ENCODE measurements around the gene CD79B. TPM values are rescaled to one million over a fixed set of nuclear protein-coding genes. Genes with fewer than 3 reads are reported as not detected.

The CD79B gene
- 10 to 100 TPM; 17.0 to 19.6 TPM for total RNA-seq

GRCh38 chr17:63931981-63932561 is at the start of gene CD79B:
Gene CD79B, minus strand, starts transcription at chr17:63932331. Its CDS starts 70 bp downstream, at chr17:63932261.
- no peaks in the 10 kb centered on the region for H3K9me3 Mint-ChIP-seq
- peaks cover 3% of the 10 kb centered on the region for H3K36me3 Mint-ChIP-seq
- H3K4me3 Mint-ChIP-seq, result peak within 1 kb of the TSS; percentile 94
- H3K27me3 Mint-ChIP-seq, result peaks cover 6% of the 10 kb centered on the region
- peak; percentile 69 for ATAC-seq (ENCODE audit: low read depth)
- H3K27ac Mint-ChIP-seq, result peak within 1 kb of the TSS; percentile 94
- peak; percentile 62 for DNase-seq
- POLR2A ChIA-PET, result interaction anchor here (0.9 to 2.7 kb wide), 6 partner anchors 14 to 214 kb away, joined by 3 to 17 read pairs (median 6); partner anchors contain the start of gene ICAM2
- peaks cover 16% of the 10 kb centered on the region for H3K4me1 Mint-ChIP-seq

DNA sequence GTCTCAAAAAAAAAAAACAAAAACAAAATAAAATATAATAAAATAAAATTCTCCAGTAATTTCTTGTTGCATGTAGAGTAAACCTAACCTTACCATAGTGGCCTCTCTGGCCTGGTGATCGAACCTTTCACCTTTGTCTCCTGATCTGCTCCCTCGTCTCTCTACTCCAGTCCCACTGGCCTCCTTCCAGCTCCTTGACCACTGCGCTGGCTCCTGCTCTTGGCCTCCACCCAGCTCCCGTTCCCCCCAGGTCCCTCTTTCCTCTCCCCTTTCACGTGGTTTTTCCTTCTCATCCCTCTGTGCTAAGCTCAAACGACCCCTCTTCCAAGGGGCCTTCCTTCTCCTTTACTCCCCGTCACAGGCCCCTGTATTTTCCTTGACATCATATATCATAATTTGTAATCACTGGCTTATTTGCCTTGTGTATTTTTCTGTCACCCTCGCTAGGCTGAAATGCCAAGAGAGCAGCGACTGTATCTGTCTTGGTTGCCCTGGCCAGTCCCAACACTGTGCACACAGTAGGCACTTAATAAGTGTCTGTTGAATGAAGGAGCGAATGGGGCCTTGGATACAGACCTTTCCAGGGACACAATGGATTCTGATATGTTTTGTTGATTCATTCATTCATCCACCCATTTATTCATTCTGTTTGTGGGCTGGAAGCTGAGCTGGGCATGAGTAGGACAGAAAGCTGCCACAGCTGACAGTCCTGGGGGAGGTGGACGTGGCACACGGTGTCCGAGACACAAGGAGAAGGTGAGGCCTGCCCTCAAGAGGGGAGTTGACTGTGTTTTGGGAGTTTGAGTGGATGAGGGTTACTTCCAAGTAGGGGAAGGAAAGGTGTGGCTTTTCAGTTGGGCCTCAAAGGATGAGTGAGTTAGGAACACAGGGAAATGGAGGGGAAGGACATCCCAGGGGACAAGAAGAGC is 46.4 kb upstream of the CD79B start:
- POLR2A ChIA-PET, result no interaction called here
- peaks cover 3% of the 10 kb centered on the region for H3K36me3 Mint-ChIP-seq
- no peak for DNase-seq
- H3K4me1 Mint-ChIP-seq, result peaks cover 10% of the 10 kb centered on the region
- no peak overlapping the region for H3K27ac Mint-ChIP-seq
- ATAC-seq (ENCODE audit: low read depth), result no peak
- no peak overlapping the region for H3K4me3 Mint-ChIP-seq
- H3K9me3 Mint-ChIP-seq, result peaks cover 6% of the 10 kb centered on the region
- H3K27me3 Mint-ChIP-seq, result peaks cover 9% of the 10 kb centered on the region

GRCh38 chr17:63976702-63977101 is 44.6 kb upstream of the CD79B start:
- ATAC-seq (ENCODE audit: low read depth) (no peak), DNase-seq (no peak)
- POLR2A ChIA-PET, result interaction anchor here (1.6 kb wide), 1 partner anchor 9 kb away, joined by 5 read pairs; no protein-coding TSS in a partner anchor
- Mint-ChIP-seq H3K4me3 (no peak overlapping the region), H3K27ac (no peak overlapping the region), H3K9me3 (no peaks in the 10 kb centered on the region), H3K36me3 (no peaks in the 10 kb centered on the region), H3K4me1 (peaks cover 10% of the 10 kb centered on the region), H3K27me3 (peaks cover 11% of the 10 kb centered on the region)

DNA sequence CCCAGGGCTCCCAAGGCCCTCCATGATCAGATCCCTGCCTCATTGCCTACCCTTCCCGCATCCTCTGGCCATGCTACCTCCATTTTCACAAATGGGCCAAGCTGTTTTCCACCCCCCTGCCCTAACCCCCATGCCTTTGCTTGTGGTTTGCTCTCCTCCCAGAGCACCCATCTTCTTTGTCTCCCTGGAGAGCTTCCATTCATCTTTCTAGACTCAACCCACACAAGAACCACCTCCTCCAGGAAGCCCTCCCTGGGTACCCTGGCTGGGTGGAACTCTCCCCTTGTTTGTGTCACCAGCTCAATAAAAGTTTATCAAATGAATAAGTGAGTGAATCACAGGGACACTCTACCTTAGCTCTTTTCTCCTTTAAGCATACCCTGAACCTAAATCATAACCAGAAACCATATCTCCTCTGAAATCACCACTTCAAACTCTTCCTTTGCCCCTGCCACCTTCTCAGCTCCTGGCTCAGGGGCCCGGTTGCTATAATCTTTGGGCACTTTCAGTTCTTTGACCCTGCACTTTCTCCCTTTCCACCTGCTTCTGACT is 43.5 kb upstream of the CD79B start:
- peaks cover 11% of the 10 kb centered on the region for H3K27me3 Mint-ChIP-seq
- H3K9me3 Mint-ChIP-seq, result no peaks in the 10 kb centered on the region
- H3K36me3 Mint-ChIP-seq, result no peaks in the 10 kb centered on the region
- DNase-seq, result no peak
- H3K4me1 Mint-ChIP-seq, result peaks cover 10% of the 10 kb centered on the region
- ATAC-seq (ENCODE audit: low read depth), result no peak
- no peak overlapping the region for H3K27ac Mint-ChIP-seq
- no peak overlapping the region for H3K4me3 Mint-ChIP-seq
- POLR2A ChIA-PET, result interaction anchor here (0.8 to 1.6 kb wide), 3 partner anchors 9 to 44 kb away, joined by 3 to 5 read pairs (median 3); partner anchors contain the start of gene ICAM2

DNA sequence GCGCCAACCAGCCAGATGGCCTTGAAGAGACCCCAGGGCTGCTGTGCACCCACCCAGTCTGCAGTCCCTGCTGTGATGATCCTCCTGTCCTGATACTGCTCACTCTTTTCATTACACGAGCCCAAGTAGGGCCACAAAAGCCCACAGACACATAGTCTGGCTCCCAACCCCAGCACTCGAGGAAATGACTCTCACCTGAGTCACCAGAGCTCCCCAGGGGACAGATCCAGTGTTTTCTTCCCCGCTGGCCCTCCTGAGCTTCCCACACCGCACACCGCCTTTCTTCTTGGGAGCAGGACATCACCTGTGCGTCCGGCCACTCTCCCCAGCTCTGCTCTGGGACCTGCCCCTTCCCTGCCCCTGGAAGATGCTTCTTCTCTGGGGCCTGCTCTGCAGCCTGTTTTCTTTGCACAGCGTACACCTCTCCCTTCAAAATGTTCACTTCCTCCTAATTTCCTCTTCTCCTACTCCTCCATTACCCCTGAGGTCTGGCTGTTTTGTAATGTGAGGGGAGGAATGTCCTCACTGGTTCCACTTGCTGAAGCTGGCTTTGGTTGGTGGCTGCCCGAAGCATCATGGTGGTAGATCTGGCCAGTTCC is 42.6 kb upstream of the CD79B start:
- no peak overlapping the region for H3K4me3 Mint-ChIP-seq
- POLR2A ChIA-PET, result interaction anchor here (0.6 to 1.0 kb wide), 3 partner anchors 10 to 46 kb away, joined by 3 read pairs; partner anchors contain the start of gene ICAM2
- ATAC-seq (ENCODE audit: low read depth), result peak; percentile 22

DNA sequence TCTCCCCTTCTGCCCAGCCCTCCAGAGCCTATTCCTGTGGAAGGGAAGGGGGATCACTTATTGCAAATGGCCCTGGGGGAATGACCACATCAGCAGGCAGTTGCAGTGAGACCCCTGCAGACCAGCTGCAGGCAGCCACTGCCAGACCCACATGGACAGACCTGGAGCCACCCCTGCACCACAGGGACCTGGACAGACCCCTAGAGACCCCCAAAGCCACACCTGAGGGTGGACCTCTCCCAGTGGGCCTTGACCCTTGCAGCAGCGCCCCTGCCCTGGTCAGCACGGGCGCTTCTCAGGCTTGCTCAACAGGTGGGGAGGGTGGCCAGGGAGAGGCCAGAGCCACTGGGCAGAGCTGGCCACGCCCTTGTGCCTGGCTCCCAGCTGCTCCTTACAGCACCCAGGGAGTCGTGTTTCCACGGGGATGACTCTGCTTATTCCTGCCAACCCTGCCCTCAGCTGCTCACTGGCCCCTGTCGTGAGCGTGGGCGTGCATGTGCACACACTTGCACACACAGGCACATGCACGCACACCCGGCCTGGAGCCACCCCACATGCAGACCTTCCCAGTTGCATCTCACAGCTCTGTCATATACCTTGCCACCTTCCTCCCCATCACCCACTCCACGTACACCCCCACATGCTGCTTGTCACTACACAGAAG is 41.9 kb upstream of the CD79B start:
- Mint-ChIP-seq H3K36me3 (no peaks in the 10 kb centered on the region), H3K4me1 (peaks cover 10% of the 10 kb centered on the region), H3K4me3 (no peak overlapping the region), H3K27me3 (peaks cover 18% of the 10 kb centered on the region), H3K27ac (peak overlapping the region; percentile 3), H3K9me3 (no peaks in the 10 kb centered on the region)
- POLR2A ChIA-PET, result interaction anchor here (0.6 kb wide), 1 partner anchor 46 kb away, joined by 3 read pairs; the partner anchor contains the start of gene ICAM2
- no peak for DNase-seq
- no peak for ATAC-seq (ENCODE audit: low read depth)

More for the DNA sequence above, 42.6 kb upstream of the CD79B start:
- Mint-ChIP-seq H3K4me1 (peaks cover 10% of the 10 kb centered on the region), H3K9me3 (no peaks in the 10 kb centered on the region), H3K36me3 (no peaks in the 10 kb centered on the region), H3K27me3 (peaks cover 14% of the 10 kb centered on the region), H3K27ac (peak overlapping the region; percentile 3)
- DNase-seq, result no peak

- Mint-ChIP-seq H3K36me3 (no peaks in the 10 kb centered on the region), H3K27me3 (peaks cover 21% of the 10 kb centered on the region), H3K9me3 (no peaks in the 10 kb centered on the region), H3K4me3 (no peak overlapping the region), H3K4me1 (peaks cover 10% of the 10 kb centered on the region), H3K27ac (no peak overlapping the region)
- POLR2A ChIA-PET, result no interaction called here
- DNase-seq, result no peak
- ATAC-seq (ENCODE audit: low read depth), result no peak
Measured at GRCh38 chr17:63973247-63973646, 41.1 kb upstream of the CD79B start.

DNA sequence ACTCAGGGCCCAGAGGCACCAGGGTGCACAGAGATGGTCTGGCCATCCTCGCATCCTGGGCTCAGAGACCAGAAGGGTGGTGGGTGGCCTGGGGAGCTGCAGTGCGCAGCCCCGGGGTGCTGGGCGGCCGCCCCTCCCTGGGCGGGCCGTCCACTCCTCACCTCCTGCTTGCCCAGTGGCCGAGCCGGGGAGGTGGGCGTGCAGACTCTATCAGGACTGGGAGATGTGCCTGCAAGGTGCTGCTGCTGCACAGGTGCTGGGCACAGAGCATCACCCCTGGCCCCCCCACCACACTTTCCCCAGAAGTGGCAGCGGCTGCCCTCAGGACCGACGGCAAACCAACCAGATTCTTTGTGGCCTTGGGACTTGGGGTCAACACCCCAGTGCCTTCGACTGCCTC is 40.7 kb upstream of the CD79B start, which contains the start of gene SCN4A:
Gene SCN4A (minus strand): TSS at position 123 of the 400 bp plus-strand sequence. CDS start 77 bp downstream, at position 46.
- ATAC-seq (ENCODE audit: low read depth) (no peak), DNase-seq (no peak)
- peaks cover 10% of the 10 kb centered on the region for H3K4me1 Mint-ChIP-seq
- H3K27me3 Mint-ChIP-seq, result peaks cover 21% of the 10 kb centered on the region
- H3K4me3 Mint-ChIP-seq, result no peak within 1 kb of the TSS
- H3K27ac Mint-ChIP-seq, result no peak within 1 kb of the TSS
- no peaks in the 10 kb centered on the region for H3K36me3 Mint-ChIP-seq
- POLR2A ChIA-PET, result no interaction called here
- no peaks in the 10 kb centered on the region for H3K9me3 Mint-ChIP-seq

GRCh38 chr17:63969278-63969677 is 37.1 kb upstream of the CD79B start:
- DNase-seq, result no peak
- H3K27ac Mint-ChIP-seq, result no peak overlapping the region
- H3K4me3 Mint-ChIP-seq, result no peak overlapping the region
- no peaks in the 10 kb centered on the region for H3K9me3 Mint-ChIP-seq
- no peak for ATAC-seq (ENCODE audit: low read depth)
- H3K36me3 Mint-ChIP-seq, result no peaks in the 10 kb centered on the region
- peaks cover 12% of the 10 kb centered on the region for H3K27me3 Mint-ChIP-seq
- peaks cover 7% of the 10 kb centered on the region for H3K4me1 Mint-ChIP-seq
- POLR2A ChIA-PET, result no interaction called here

- Mint-ChIP-seq H3K27ac (no peak overlapping the region), H3K36me3 (no peaks in the 10 kb centered on the region), H3K4me3 (no peak overlapping the region), H3K4me1 (peaks cover 6% of the 10 kb centered on the region), H3K9me3 (no peaks in the 10 kb centered on the region), H3K27me3 (peaks cover 14% of the 10 kb centered on the region)
- DNase-seq (no peak), ATAC-seq (ENCODE audit: low read depth) (no peak)
- POLR2A ChIA-PET, result no interaction called here
Measured at GRCh38 chr17:63967953-63968352, 35.8 kb upstream of the CD79B start.

GRCh38 chr17:63966646-63967264 is 34.6 kb upstream of the CD79B start:
- H3K27ac Mint-ChIP-seq, result peak overlapping the region; percentile 39
- no peaks in the 10 kb centered on the region for H3K9me3 Mint-ChIP-seq
- H3K27me3 Mint-ChIP-seq, result peaks cover 12% of the 10 kb centered on the region
- H3K36me3 Mint-ChIP-seq, result no peaks in the 10 kb centered on the region
- H3K4me1 Mint-ChIP-seq, result peaks cover 7% of the 10 kb centered on the region
- DNase-seq, result no peak
- peak overlapping the region; percentile 47 for H3K4me3 Mint-ChIP-seq
- POLR2A ChIA-PET, result interaction anchor here (1.0 to 1.5 kb wide), 3 partner anchors 10 to 53 kb away, joined by 3 to 4 read pairs (median 3); no protein-coding TSS in a partner anchor
- peak; percentile 94 for ATAC-seq (ENCODE audit: low read depth)

DNA sequence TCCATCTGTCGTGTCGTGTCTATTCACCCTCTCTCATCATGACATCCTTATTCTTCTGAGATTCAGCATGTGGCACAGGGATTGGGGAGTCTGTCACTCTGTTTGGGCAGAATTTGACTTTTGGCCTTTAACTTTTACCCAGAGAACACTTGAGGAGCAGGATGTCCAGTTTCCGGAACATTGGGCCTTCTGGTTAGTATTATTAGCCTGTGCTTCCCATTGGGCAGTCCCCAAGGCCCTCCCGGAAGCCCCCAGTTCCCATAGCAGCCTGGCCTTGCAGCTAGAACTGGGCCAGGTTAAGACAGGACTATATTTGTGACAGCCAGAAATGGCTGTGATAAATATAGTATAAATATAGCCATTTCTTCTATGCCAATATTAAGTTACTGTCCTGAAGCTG is 31.0 kb upstream of the CD79B start:
- Mint-ChIP-seq H3K4me3 (no peak overlapping the region), H3K36me3 (no peaks in the 10 kb centered on the region), H3K4me1 (peaks cover 7% of the 10 kb centered on the region), H3K9me3 (no peaks in the 10 kb centered on the region), H3K27ac (no peak overlapping the region), H3K27me3 (peaks cover 2% of the 10 kb centered on the region)
- POLR2A ChIA-PET, result interaction anchor here (0.9 kb wide), 1 partner anchor 57 kb away, joined by 3 read pairs; the partner anchor contains the start of gene ICAM2
- ATAC-seq (ENCODE audit: low read depth) (no peak), DNase-seq (no peak)
